GM23338 (cell line): ENCODE measurements around the gene ESYT1. TPM values are rescaled to one million over a fixed set of nuclear protein-coding genes. Genes with fewer than 3 reads are reported as not detected.

Source experiments
- ATAC-seq: fragments of 200-7000 bp; cut with Tn5 transposase; 3 replicates; pipeline ENCODE4 v1.9.1; 2020
- DNase-seq: peaks from one replicate; pipeline ENCODE4 v3.0.0-alpha.2; 2015; ENCODE audit warnings: low spot score
- H2AFZ ChIP-seq: fragments of 200-600 bp; sonication (generic); 2 replicates; pipeline ENCODE4 v1.8.0; 2016; ENCODE audit warnings: antibody characterized with exemption, mild to moderate bottlenecking, moderate library complexity
- H3F3A ChIP-seq: fragments of 200-600 bp; sonication (generic); replicated peaks from 2 replicates; pipeline ENCODE4 v1.8.0; 2017; ENCODE audit warnings: antibody characterized with exemption, mixed run types, low read depth
- H3K27ac ChIP-seq: fragments of 200-600 bp; sonication (generic); 2 replicates; pipeline ENCODE4 v1.6.1; 2016; ENCODE audit warnings: low read depth
- H3K27me3 ChIP-seq: fragments of 200-600 bp; sonication (generic); 2 replicates; pipeline ENCODE4 v1.8.0; 2016; ENCODE audit warnings: mild to moderate bottlenecking, mixed run types, moderate library complexity; ENCODE audit not compliant: insufficient read depth
- H3K36me3 ChIP-seq: fragments of 200-600 bp; sonication (generic); 2 replicates; pipeline ENCODE4 v1.8.0; 2016; ENCODE audit warnings: mild to moderate bottlenecking; ENCODE audit not compliant: insufficient read depth
- H3K4me1 ChIP-seq: fragments of 200-600 bp; sonication (generic); 2 replicates; pipeline ENCODE4 v1.8.0; 2016; ENCODE audit warnings: mild to moderate bottlenecking, moderate library complexity; ENCODE audit not compliant: insufficient read depth
- H3K4me2 ChIP-seq: fragments of 200-600 bp; sonication (generic); 2 replicates; pipeline ENCODE4 v1.7.1; 2017; ENCODE audit warnings: mixed run types
- H3K4me3 ChIP-seq: fragments of 200-600 bp; sonication (generic); 2 replicates; pipeline ENCODE4 v1.6.1; 2016; ENCODE audit warnings: mixed run types
- H3K79me2 ChIP-seq: fragments of 200-600 bp; sonication (generic); replicated peaks from 2 replicates; pipeline ENCODE4 v1.8.0; 2017; ENCODE audit warnings: mild to moderate bottlenecking; ENCODE audit not compliant: insufficient read depth
- H3K9me2 ChIP-seq: fragments of 200-600 bp; sonication (generic); 2 replicates; pipeline ENCODE4 v1.8.0; 2017; ENCODE audit not compliant: insufficient read depth
- H4K20me1 ChIP-seq: fragments of 200-600 bp; sonication (generic); replicated peaks from 2 replicates; pipeline ENCODE4 v1.8.0; 2017; ENCODE audit warnings: mild to moderate bottlenecking; ENCODE audit not compliant: insufficient read depth
- H3K27ac Mint-ChIP-seq: 2 replicates; pipeline ENCODE4 v1.8.0; 2020; ENCODE audit warnings: inconsistent platforms, mild to moderate bottlenecking, moderate library complexity, mixed read lengths
- H3K27me3 Mint-ChIP-seq: 3 replicates; pipeline ENCODE4 v1.8.0; 2022; ENCODE audit warnings: low read depth, mild to moderate bottlenecking, moderate library complexity, mixed read lengths, inconsistent platforms; ENCODE audit not compliant: insufficient read depth, poor library complexity
- H3K36me3 Mint-ChIP-seq: 3 replicates; pipeline ENCODE4 v1.8.0; 2021; ENCODE audit warnings: low read depth, mild to moderate bottlenecking, inconsistent platforms, moderate library complexity, mixed read lengths
- H3K4me1 Mint-ChIP-seq: 3 replicates; pipeline ENCODE4 v1.8.0; 2020; ENCODE audit warnings: mild to moderate bottlenecking, inconsistent platforms, mixed read lengths
- H3K4me3 Mint-ChIP-seq: 3 replicates; pipeline ENCODE4 v1.8.0; 2021; ENCODE audit warnings: moderate library complexity, mild to moderate bottlenecking, inconsistent platforms, mixed read lengths
- H3K9me3 Mint-ChIP-seq: 3 replicates; pipeline ENCODE4 v1.8.0; 2020; ENCODE audit warnings: moderate library complexity, mild to moderate bottlenecking, inconsistent platforms, mixed read lengths
- CTCF ChIP-seq, 2 experiments: fragments of 200-600 bp in 1 of 2; sonication (generic) in 1 of 2; conservative IDR thresholded peaks; 2 replicates each; pipeline versions ENCODE4 v1.5.1 to v1.6.1; 2016 to 2017; ENCODE audit warnings: antibody characterized with exemption in 2 of 2, low read depth in 2 of 2, mild to moderate bottlenecking in 2 of 2, moderate library complexity in 1 of 2
- JUNB ChIP-seq: IDR thresholded peaks from one replicate; pipeline ENCODE4 v1.6.1; 2016; ENCODE audit warnings: antibody characterized with exemption; ENCODE audit not compliant: unreplicated experiment
- STAT1 ChIP-seq: IDR thresholded peaks from one replicate; pipeline ENCODE4 v1.6.1; 2016; ENCODE audit warnings: antibody characterized with exemption; ENCODE audit not compliant: unreplicated experiment
- ZNF331 ChIP-seq: fragments of 250-450 bp; sonication (Bioruptor Pico); IDR thresholded peaks from 2 replicates; pipeline ENCODE4 v1.5.0; 2020; ENCODE audit warnings: low read depth, mild to moderate bottlenecking, moderate library complexity
- ZNF462 ChIP-seq: fragments of 250-450 bp; sonication (Bioruptor Pico); IDR thresholded peaks from 2 replicates; pipeline ENCODE4 v1.5.0; 2020; ENCODE audit warnings: mild to moderate bottlenecking, moderate library complexity
- polyA plus RNA-seq: library from polyadenylated mRNA; unstranded; fragments of >200 nt; fragmentation: Nextera tagmentation; extraction: Ambion mirVana; gene quantifications from 2 replicates; pipeline ENCODE4 v1.2.1, GENCODE V29; 2016
- total RNA-seq: library from RNA; depleted of rRNA; stranded (reverse); fragments of >200 nt; shearing (Covaris generic); gene quantifications from 2 replicates; pipeline ENCODE4 v1.2.3, GENCODE V29; 2014

ESYT1 gene
- total and polyA plus RNA-seq, 2 experiments from 2014 or later, result 23.3 to 142 TPM

- H3K79me2 ChIP-seq, result peaks cover 32% of the 10 kb centered on the region
- H3K4me3 ChIP-seq, result no peak overlapping the region
- H3K36me3 ChIP-seq, result peaks cover 40% of the 10 kb centered on the region
- peaks cover 37% of the 10 kb centered on the region for H3F3A ChIP-seq
- H3K4me1 ChIP-seq, result peaks cover 22% of the 10 kb centered on the region
- H3K27ac ChIP-seq, result peak overlapping the region; percentile 88; the same call in 1 of the 2 replicates
- peaks cover 13% of the 10 kb centered on the region for H3K27me3 Mint-ChIP-seq
- H3K4me3 Mint-ChIP-seq, result peak overlapping the region; percentile 96; the same call in 2 of the 3 replicates
- no peak overlapping the region for H3K27ac Mint-ChIP-seq
- H3K4me2 ChIP-seq, result 0 out of 2 replicates have a peak overlapping the region, but pooled peaks have one; percentile 85
- H3K27me3 ChIP-seq, result no peaks in the 10 kb centered on the region
- no peaks in the 10 kb centered on the region for H3K9me3 Mint-ChIP-seq
- H3K36me3 Mint-ChIP-seq, result peaks cover 74% of the 10 kb centered on the region
- H3K4me1 Mint-ChIP-seq, result peaks cover 21% of the 10 kb centered on the region
- H3K9me2 ChIP-seq, result no peaks in the 10 kb centered on the region
- H4K20me1 ChIP-seq, result peaks cover 17% of the 10 kb centered on the region
- TF ChIP-seq ZNF331, result no peak
- no peak for TF ChIP-seq STAT1
- TF ChIP-seq JUNB, result no peak
- TF ChIP-seq CTCF (conservative IDR thresholded peaks at IDR 0.05; ENCODE audit: low read depth in 2 of 2), result no peak
- no peak for TF ChIP-seq ZNF462 (CRISPR knock-in tag)
- ATAC-seq, result no peak
- no peak overlapping the region for H2AFZ ChIP-seq
- DNase-seq, result no peak
Measured at GRCh38 chr12:56102683-56103065, 25.4 kb upstream of the ESYT1 start.
